Fibroblast of lung (primary cell): ENCODE measurements around the gene STK32C.

Experiments used
- EZH2 ChIP-seq: IDR thresholded peaks from 2 replicates; pipeline ENCODE4 v1.5.1; 2012; ENCODE audit warnings: low read length, control low read depth, mild to moderate bottlenecking; ENCODE audit errors: missing control alignments
- TF ChIP-seq, protein P1 (sequence below), 2 donors: IDR thresholded peaks in 1 of 2; conservative IDR thresholded peaks in 1 of 2; 1 replicate in 1 of 2; 2 replicates in 1 of 2; pipeline ENCODE4 v1.5.1; 2011 to 2012; ENCODE audit warnings: low read length in 2 of 2, control low read depth in 1 of 2, inconsistent platforms in 1 of 2, low read depth in 1 of 2, mild to moderate bottlenecking in 1 of 2

DNA sequence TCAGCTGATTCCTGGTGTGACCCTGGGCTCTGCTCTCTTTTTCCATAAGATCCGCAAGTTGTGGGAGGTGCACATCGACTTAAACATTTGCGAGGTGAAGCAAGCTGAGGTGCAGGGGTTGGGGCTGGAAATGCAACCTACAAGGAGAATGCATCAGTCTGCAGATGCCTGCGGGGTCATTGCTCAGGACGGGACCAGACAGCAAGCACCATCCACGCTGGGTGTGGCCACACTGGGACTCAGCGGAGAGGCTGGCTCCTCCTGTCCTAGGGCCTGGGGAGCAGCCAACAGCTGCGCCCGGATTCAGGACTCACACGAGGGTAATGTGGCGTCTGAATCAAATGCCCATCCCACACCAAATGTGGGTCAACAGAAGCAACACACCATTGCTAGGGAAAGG, 33.8 kb downstream of the STK32C start:
- no peak for TF ChIP-seq EZH2
- TF ChIP-seq, protein P1, sequence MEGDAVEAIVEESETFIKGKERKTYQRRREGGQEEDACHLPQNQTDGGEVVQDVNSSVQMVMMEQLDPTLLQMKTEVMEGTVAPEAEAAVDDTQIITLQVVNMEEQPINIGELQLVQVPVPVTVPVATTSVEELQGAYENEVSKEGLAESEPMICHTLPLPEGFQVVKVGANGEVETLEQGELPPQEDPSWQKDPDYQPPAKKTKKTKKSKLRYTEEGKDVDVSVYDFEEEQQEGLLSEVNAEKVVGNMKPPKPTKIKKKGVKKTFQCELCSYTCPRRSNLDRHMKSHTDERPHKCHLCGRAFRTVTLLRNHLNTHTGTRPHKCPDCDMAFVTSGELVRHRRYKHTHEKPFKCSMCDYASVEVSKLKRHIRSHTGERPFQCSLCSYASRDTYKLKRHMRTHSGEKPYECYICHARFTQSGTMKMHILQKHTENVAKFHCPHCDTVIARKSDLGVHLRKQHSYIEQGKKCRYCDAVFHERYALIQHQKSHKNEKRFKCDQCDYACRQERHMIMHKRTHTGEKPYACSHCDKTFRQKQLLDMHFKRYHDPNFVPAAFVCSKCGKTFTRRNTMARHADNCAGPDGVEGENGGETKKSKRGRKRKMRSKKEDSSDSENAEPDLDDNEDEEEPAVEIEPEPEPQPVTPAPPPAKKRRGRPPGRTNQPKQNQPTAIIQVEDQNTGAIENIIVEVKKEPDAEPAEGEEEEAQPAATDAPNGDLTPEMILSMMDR (conservative IDR thresholded peaks at IDR 0.05 in 1 of 2, IDR thresholded peaks at IDR 0.05 in 1 of 2; ENCODE audit: low read depth in 1 of 2, low read length in 2 of 2), result no peak
